BJ (cell line): ENCODE measurements around the gene HGFAC. TPM values are rescaled to one million over a fixed set of nuclear protein-coding genes. Genes with fewer than 3 reads are reported as not detected.

ENCODE experiments used
- CTCF ChIA-PET: fragments of 350-600 bp; formaldehyde crosslinking; extraction: SDS; loops from one replicate; lab custom pipeline; 2021; ENCODE audit warnings: antibody characterized with exemption, inconsistent platforms; lab: Yijun Ruan, JAX
- POLR2A ChIA-PET: fragments of 300-600 bp; sonication (Branson Sonifier 250); formaldehyde crosslinking; extraction: SDS; loops from one replicate; lab custom pipeline; 2021; ENCODE audit warnings: antibody characterized with exemption; lab: Charles Lee
- DNase-seq: peaks from one replicate; pipeline ENCODE4 v3.0.0-alpha.2; 2011; ENCODE audit warnings: low read depth
- H3K27me3 ChIP-seq: 2 replicates; pipeline ENCODE4 v1.6.0; 2011; ENCODE audit warnings: low read length; ENCODE audit not compliant: control insufficient read depth, insufficient read depth
- H3K36me3 ChIP-seq: 2 replicates; pipeline ENCODE4 v1.5.1; 2011; ENCODE audit warnings: low read length; ENCODE audit not compliant: control insufficient read depth, insufficient read depth
- H3K4me3 ChIP-seq: 2 replicates; pipeline ENCODE4 v1.5.1; 2011; ENCODE audit warnings: low read depth, mild to moderate bottlenecking, control low read depth, low read length
- CTCF ChIP-seq: IDR thresholded peaks from 2 replicates; pipeline ENCODE4 v1.5.1; 2011; ENCODE audit warnings: low read depth, mild to moderate bottlenecking, control low read depth, inconsistent platforms, low read length, moderate library complexity; ENCODE audit not compliant: insufficient read depth
- polyA plus RNA-seq: library from polyadenylated mRNA; depleted of rRNA; stranded (reverse); fragments of >200 nt; gene quantifications from 2 replicates; pipeline ENCODE4 v1.2.3, GENCODE V29; 2011

Gene HGFAC
- polyA plus RNA-seq, 1 experiment = not detected

GRCh38 chr4:3414421-3415279 lies 27.1 kb upstream of the HGFAC start:
- ChIA-PET POLR2A (no interaction called here), CTCF (no interaction called here)
- no peaks in the 10 kb centered on the region for H3K27me3 ChIP-seq
- no peak for DNase-seq
- H3K4me3 ChIP-seq = no peak overlapping the region
- TF ChIP-seq CTCF = no peak
- H3K36me3 ChIP-seq = peaks cover 12% of the 10 kb centered on the region

GRCh38 chr4:3415471-3416141 lies 26.2 kb upstream of the HGFAC start:
- Histone ChIP-seq H3K4me3 (no peak overlapping the region), H3K27me3 (no peaks in the 10 kb centered on the region), H3K36me3 (peaks cover 12% of the 10 kb centered on the region)
- no peak for DNase-seq
- CTCF ChIA-PET = no interaction called here
- TF ChIP-seq CTCF = no peak
- POLR2A ChIA-PET = no interaction called here

GRCh38 chr4:3416270-3416669 lies 25.5 kb upstream of the HGFAC start:
- ChIA-PET POLR2A (no interaction called here), CTCF (interaction anchor here (0.8 to 1.2 kb wide), 2 partner anchors 19 to 70 kb away, joined by 3 read pairs; no protein-coding TSS in a partner anchor)
- DNase-seq = no peak
- no peak overlapping the region for H3K4me3 ChIP-seq
- H3K27me3 ChIP-seq = no peaks in the 10 kb centered on the region
- TF ChIP-seq CTCF = no peak
- H3K36me3 ChIP-seq = peaks cover 12% of the 10 kb centered on the region

- H3K4me3 ChIP-seq = no peak overlapping the region
- peaks cover 12% of the 10 kb centered on the region for H3K36me3 ChIP-seq
- CTCF ChIA-PET = interaction anchor here (0.8 to 1.2 kb wide), 2 partner anchors 18 to 70 kb away, joined by 3 read pairs; no protein-coding TSS in a partner anchor
- DNase-seq = no peak
- TF ChIP-seq CTCF = no peak
- H3K27me3 ChIP-seq = no peaks in the 10 kb centered on the region
- POLR2A ChIA-PET = no interaction called here
Observed at GRCh38 chr4:3416821-3417221, 24.9 kb upstream of the HGFAC start.

GRCh38 chr4:3417448-3417847 lies 24.3 kb upstream of the HGFAC start:
- ChIA-PET POLR2A (no interaction called here), CTCF (interaction anchor here (1.2 kb wide), 1 partner anchor 17 kb away, joined by 3 read pairs; no protein-coding TSS in a partner anchor)

More at GRCh38 chr4:3417448-3417847, 24.3 kb upstream of the HGFAC start:
- H3K36me3 ChIP-seq = peaks cover 13% of the 10 kb centered on the region
- TF ChIP-seq CTCF = no peak
- no peak overlapping the region for H3K4me3 ChIP-seq
- H3K27me3 ChIP-seq = no peaks in the 10 kb centered on the region
- no peak for DNase-seq
